Peyer's patch (tissue), 4 donors: ENCODE measurements around the gene PNMA6A. TPM values are rescaled to one million over a fixed set of nuclear protein-coding genes. Genes with fewer than 3 reads are reported as not detected.
"Not testable (repeated sequence)": the region's sequence is repeated elsewhere in the genome, so short reads cannot be mapped to it uniquely, and the experiment has no call there.

ENCODE experiments used
- DNase-seq, 3 donors: peaks; one replicate each; pipeline ENCODE4 v3.0.0-alpha.2; 2017 to 2019
- H3K27ac ChIP-seq, 4 donors: fragments of 200-600 bp; sonication (generic); one replicate each; pipeline ENCODE4 v1.5.1; 2016 to 2019
- H3K27me3 ChIP-seq, 2 donors: fragments of 200-600 bp; sonication (generic); one replicate each; pipeline ENCODE4 v1.5.1; 2019
- H3K36me3 ChIP-seq, 3 donors: fragments of 200-600 bp; sonication (generic); one replicate each; pipeline ENCODE4 v1.5.1; 2016 to 2019
- H3K4me1 ChIP-seq, 4 donors: fragments of 200-600 bp; sonication (generic); one replicate each; pipeline ENCODE4 v1.5.1; 2016 to 2019
- H3K4me3 ChIP-seq, 4 donors: fragments of 200-600 bp; sonication (generic); 1 replicate in 3 of 4; 2 replicates in 1 of 4; pipeline ENCODE4 v1.5.1; 2016 to 2019; ENCODE audit warnings: mild to moderate bottlenecking in 1 of 4
- H3K9me3 ChIP-seq, 4 donors: fragments of 200-600 bp; sonication (generic); one replicate each; pipeline ENCODE4 v1.5.1; 2016 to 2019; ENCODE audit warnings: mild to moderate bottlenecking in 1 of 4
- small RNA-seq, 2 donors: library from RNA; depleted of rRNA; stranded (forward); fragments of <200 nt; gene quantifications; one replicate each; pipeline ENCODE3, GENCODE V24; 2016
- total RNA-seq, 4 donors: library from RNA; depleted of rRNA; stranded (reverse); fragments of >200 nt; gene quantifications; one replicate each; pipeline ENCODE4 v1.1.0, GENCODE V29; 2016

PNMA6A gene
- total RNA-seq, 4 donors from 2014 or later: 0.88 TPM; not detected in 3

DNA sequence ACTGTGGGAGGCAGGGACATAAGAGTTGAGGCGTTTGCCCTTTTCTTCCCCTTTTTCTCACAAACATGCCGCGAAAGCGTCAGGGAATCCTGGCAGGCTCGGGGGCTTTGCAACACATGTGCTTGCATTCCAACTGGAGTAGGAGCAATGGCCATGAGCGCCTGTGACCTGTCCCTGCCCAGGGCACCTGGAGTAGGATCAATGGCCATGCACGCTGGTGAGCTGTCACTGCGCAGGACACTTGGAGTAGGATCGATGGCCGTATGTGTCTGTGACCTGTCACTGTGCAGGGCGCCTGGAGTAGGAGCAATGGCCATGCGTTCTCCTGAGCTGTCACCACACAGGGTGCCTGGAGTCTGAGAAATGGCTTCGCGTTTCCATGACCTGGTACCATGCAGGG lies 51.2 kb downstream of the PNMA6A start:
- H3K27me3 ChIP-seq, H3K27ac ChIP-seq, H3K9me3 ChIP-seq, H3K4me1 ChIP-seq, DNase-seq, H3K36me3 ChIP-seq, H3K4me3 ChIP-seq: not testable (repeated sequence)

Small RNA genes within 50 kb of the gene (small RNA-seq; reads per million reads assigned to genes)
- gene AC243428.1: 0 reads per million in 2 donors

Other genes starting within 250 kb of the PNMA6A start
- 10 to 100 TPM in 1 of 4 donors, 1 to 10 TPM in 3; 5.7 to 23.1 (median 9.5) TPM for gene CETN2, start 241.7 kb upstream of the PNMA6A start, total RNA-seq
- gene NSDHL, start 241.4 kb upstream of the PNMA6A start, total RNA-seq: 10 to 100 TPM; 13.2 to 77.2 (median 38.8) TPM
- gene ZNF185, start 174.4 kb upstream of the PNMA6A start, total RNA-seq: 1 to 10 TPM in 3 of 4 donors, under 1 TPM in 1; 0.53 to 2.5 (median 1.4) TPM
- gene PNMA5, start 78.3 kb upstream of the PNMA6A start, total RNA-seq: not detected
- 1 to 10 TPM in 2 of 4 donors, under 1 TPM in 2; 0.47 to 5.0 (median 1.0) TPM for gene PNMA3, start 16.0 kb upstream of the PNMA6A start, total RNA-seq
- gene MAGEA1, start 106.8 kb downstream of the PNMA6A start, total RNA-seq: not detected
- gene PNMA6F, start 249.3 kb downstream of the PNMA6A start, total RNA-seq: not detected